ENCODE data around the gene MPG. TPM values are rescaled to one million over a fixed set of nuclear protein-coding genes. Genes with fewer than 3 reads are reported as not detected.

The MPG gene
- total RNA-seq, 1 experiment from 2014 or later: 60.0 TPM

DNA sequence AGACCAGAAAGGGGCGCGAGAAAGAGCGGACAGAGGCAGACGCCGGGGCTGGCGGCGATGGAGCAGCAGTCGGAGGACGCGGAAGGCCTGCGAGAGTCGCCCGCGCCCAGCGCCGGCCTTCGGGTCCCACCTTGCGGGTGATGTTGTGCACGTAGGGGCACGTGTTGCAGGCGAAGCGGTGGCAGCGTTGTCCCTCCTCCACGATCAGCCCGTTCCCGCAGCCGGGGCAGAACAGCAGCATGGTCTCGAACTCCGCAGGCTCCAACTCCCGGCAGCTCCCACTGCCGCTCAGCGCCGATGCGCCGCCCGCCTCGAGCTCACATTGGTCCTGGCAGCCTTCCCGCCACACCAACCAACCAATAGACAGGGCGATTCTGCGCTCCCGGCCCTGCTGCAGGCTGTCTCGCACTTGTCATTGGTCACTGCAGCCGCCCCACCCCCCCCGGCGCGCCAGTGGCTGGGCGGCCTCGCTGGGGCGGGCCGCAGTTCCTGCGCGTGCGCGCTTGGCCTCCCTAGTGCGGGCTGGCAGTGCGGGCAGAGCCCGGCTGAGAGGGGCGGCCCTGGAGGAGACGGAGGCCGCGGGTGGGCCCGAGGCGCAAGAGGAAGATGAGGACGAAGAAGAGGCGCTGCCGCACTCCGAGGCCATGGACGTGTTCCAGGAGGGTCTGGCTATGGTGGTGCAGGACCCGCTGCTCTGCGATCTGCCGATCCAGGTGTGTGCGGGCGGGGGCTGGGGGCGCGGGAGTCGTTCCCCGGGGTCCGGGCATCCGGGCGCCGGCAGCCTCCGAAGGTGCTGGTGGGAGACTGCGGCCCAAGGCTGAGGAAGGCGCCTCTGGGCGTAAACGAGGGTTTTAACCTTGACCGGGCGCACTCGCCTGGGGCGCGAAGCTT, 24.4 kb upstream of the MPG start, which contains the start of the genes POLR3K and SNRNP25 (continued):
- TF ChIP-seq, protein P1, sequence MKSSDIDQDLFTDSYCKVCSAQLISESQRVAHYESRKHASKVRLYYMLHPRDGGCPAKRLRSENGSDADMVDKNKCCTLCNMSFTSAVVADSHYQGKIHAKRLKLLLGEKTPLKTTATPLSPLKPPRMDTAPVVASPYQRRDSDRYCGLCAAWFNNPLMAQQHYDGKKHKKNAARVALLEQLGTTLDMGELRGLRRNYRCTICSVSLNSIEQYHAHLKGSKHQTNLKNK (CRISPR knock-in tag; IDR thresholded peaks at IDR 0.05): no peak
- TF ChIP-seq, protein P2, sequence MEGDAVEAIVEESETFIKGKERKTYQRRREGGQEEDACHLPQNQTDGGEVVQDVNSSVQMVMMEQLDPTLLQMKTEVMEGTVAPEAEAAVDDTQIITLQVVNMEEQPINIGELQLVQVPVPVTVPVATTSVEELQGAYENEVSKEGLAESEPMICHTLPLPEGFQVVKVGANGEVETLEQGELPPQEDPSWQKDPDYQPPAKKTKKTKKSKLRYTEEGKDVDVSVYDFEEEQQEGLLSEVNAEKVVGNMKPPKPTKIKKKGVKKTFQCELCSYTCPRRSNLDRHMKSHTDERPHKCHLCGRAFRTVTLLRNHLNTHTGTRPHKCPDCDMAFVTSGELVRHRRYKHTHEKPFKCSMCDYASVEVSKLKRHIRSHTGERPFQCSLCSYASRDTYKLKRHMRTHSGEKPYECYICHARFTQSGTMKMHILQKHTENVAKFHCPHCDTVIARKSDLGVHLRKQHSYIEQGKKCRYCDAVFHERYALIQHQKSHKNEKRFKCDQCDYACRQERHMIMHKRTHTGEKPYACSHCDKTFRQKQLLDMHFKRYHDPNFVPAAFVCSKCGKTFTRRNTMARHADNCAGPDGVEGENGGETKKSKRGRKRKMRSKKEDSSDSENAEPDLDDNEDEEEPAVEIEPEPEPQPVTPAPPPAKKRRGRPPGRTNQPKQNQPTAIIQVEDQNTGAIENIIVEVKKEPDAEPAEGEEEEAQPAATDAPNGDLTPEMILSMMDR (IDR thresholded peaks at IDR 0.05): no peak
- TF ChIP-seq, protein P3, sequence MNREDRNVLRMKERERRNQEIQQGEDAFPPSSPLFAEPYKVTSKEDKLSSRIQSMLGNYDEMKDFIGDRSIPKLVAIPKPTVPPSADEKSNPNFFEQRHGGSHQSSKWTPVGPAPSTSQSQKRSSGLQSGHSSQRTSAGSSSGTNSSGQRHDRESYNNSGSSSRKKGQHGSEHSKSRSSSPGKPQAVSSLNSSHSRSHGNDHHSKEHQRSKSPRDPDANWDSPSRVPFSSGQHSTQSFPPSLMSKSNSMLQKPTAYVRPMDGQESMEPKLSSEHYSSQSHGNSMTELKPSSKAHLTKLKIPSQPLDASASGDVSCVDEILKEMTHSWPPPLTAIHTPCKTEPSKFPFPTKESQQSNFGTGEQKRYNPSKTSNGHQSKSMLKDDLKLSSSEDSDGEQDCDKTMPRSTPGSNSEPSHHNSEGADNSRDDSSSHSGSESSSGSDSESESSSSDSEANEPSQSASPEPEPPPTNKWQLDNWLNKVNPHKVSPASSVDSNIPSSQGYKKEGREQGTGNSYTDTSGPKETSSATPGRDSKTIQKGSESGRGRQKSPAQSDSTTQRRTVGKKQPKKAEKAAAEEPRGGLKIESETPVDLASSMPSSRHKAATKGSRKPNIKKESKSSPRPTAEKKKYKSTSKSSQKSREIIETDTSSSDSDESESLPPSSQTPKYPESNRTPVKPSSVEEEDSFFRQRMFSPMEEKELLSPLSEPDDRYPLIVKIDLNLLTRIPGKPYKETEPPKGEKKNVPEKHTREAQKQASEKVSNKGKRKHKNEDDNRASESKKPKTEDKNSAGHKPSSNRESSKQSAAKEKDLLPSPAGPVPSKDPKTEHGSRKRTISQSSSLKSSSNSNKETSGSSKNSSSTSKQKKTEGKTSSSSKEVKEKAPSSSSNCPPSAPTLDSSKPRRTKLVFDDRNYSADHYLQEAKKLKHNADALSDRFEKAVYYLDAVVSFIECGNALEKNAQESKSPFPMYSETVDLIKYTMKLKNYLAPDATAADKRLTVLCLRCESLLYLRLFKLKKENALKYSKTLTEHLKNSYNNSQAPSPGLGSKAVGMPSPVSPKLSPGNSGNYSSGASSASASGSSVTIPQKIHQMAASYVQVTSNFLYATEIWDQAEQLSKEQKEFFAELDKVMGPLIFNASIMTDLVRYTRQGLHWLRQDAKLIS (CRISPR knock-in tag; IDR thresholded peaks at IDR 0.05; ENCODE audit: borderline replicate concordance): 0 out of 2 replicates have a peak, but pooled peaks have one; percentile 14
- TF ChIP-seq, protein P4, sequence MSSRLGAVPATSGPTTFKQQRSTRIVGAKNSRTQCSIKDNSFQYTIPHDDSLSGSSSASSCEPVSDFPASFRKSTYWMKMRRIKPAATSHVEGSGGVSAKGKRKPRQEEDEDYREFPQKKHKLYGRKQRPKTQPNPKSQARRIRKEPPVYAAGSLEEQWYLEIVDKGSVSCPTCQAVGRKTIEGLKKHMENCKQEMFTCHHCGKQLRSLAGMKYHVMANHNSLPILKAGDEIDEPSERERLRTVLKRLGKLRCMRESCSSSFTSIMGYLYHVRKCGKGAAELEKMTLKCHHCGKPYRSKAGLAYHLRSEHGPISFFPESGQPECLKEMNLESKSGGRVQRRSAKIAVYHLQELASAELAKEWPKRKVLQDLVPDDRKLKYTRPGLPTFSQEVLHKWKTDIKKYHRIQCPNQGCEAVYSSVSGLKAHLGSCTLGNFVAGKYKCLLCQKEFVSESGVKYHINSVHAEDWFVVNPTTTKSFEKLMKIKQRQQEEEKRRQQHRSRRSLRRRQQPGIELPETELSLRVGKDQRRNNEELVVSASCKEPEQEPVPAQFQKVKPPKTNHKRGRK (CRISPR knock-in tag; IDR thresholded peaks at IDR 0.05; ENCODE audit: borderline replicate concordance): no peak
- TF ChIP-seq CBFB (CRISPR knock-in tag; IDR thresholded peaks at IDR 0.05; ENCODE audit: low read depth) (no peak), ZBTB21 (CRISPR knock-in tag; IDR thresholded peaks at IDR 0.05; ENCODE audit: borderline replicate concordance) (peak; percentile 9; the same call in 1 of the 2 replicates), PRRX2 (CRISPR knock-in tag; IDR thresholded peaks at IDR 0.05) (no peak), NR3C1 (CRISPR knock-in tag; conservative IDR thresholded peaks at IDR 0.05; ENCODE audit: low read depth) (0 out of 2 replicates have a peak, but pooled peaks have one; percentile 75), RORB (CRISPR knock-in tag; IDR thresholded peaks at IDR 0.05) (no peak)
- TF ChIP-seq, protein P5, sequence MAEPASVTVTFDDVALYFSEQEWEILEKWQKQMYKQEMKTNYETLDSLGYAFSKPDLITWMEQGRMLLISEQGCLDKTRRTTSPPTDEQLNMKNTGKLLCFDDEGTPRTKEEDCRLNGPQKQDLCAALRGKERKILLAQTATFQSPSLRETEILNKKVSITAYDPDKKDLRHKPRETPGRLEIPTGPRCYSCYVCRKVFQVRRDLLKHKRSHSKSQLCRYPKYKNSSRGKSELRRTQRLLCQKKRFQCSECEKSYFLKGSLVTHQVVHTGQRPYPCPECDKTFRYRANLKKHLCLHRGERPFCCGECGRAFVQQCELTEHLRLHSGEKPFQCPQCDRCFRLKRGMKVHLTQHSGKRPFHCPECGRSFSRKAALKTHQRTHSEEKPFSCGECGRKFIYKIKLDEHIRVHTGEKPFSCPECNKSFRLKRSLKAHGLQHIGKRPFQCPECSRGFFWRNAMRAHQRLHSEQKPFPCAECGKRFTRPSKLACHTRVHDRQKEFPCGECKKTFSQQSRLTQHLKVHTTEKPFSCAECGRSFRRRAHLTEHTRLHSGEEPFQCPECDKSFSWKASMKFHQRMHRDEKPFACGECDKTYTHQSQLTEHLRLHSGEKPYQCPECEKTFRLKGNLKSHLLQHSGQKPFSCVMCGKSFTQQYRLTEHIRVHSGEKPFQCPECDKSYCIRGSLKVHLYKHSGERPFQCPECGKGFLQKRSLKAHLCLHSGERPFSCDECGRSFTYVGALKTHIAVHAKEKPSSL (CRISPR knock-in tag; conservative IDR thresholded peaks at IDR 0.05): no peak
- TF ChIP-seq, protein P6, sequence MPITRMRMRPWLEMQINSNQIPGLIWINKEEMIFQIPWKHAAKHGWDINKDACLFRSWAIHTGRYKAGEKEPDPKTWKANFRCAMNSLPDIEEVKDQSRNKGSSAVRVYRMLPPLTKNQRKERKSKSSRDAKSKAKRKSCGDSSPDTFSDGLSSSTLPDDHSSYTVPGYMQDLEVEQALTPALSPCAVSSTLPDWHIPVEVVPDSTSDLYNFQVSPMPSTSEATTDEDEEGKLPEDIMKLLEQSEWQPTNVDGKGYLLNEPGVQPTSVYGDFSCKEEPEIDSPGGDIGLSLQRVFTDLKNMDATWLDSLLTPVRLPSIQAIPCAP (CRISPR knock-in tag; IDR thresholded peaks at IDR 0.05): no peak

DNA sequence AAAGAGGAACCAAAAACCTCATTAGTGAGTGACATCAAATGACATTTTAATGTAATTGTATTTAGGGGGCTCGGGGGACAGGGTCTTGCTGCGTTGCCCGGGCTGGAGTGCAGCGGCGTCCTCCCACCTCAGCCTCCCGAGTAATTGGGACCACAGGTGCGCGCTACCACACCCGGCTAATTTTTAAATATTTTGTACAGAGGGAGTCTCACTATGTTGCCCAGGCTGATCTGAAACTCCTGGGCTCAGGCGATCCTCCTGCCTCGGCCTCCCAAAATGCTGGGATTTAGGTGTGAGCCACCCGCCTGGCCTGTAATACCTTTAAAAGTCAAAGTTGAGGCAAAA, 23.8 kb upstream of the MPG start:
- CTCF ChIA-PET: interaction anchor here (1.3 to 2.5 kb wide), 3 partner anchors 12 to 53 kb away, joined by 18 to 39 read pairs (median 25); no protein-coding TSS in a partner anchor
- no peak for ATAC-seq
- peaks cover 53% of the 10 kb centered on the region for H3K36me3 Mint-ChIP-seq
- POLR2A ChIA-PET: interaction anchor here (1.6 kb wide), 1 partner anchor 17 kb away, joined by 16 read pairs; the partner anchor contains the start of gene RHBDF1
- peak overlapping the region; percentile 99 for H3K4me3 Mint-ChIP-seq
- H3K9me3 Mint-ChIP-seq: no peaks in the 10 kb centered on the region
- no peak for TF ChIP-seq GRHL2 (CRISPR knock-in tag; IDR thresholded peaks at IDR 0.05; ENCODE audit: insufficient replicate concordance, severe bottlenecking)
- TF ChIP-seq ZNF121 (CRISPR knock-in tag; IDR thresholded peaks at IDR 0.05): peak; percentile 84
- peak; percentile 63; the same call in 1 of the 2 replicates for TF ChIP-seq GTF2I (CRISPR knock-in tag; conservative IDR thresholded peaks at IDR 0.05)
- no peak for DNase-seq (ENCODE audit: low spot score)
- no peaks in the 10 kb centered on the region; the same call in 1 of the 2 replicates for H3K27me3 Mint-ChIP-seq (ENCODE audit: low read depth)
- peaks cover 13% of the 10 kb centered on the region for H3K4me1 Mint-ChIP-seq
- no peak overlapping the region for H3K27ac Mint-ChIP-seq

Data from WTC11 (cell line).